HG03103 (cell line): Measurements from ENCODE around the gene MTCL1.

ENCODE experiments used
- ATAC-seq: cut with Tn5 transposase; IDR thresholded peaks from one replicate; pipeline ENCODE4 v1.9.1; 2021; ENCODE audit warnings: low read depth; ENCODE audit not compliant: unreplicated experiment

MTCL1 gene

GRCh38 chr18:8851659-8852058 is 146.3 kb downstream of the MTCL1 start:
- ATAC-seq: no peak

GRCh38 chr18:8854550-8854949 is 149.2 kb downstream of the MTCL1 start:
- ATAC-seq: no peak

DNA sequence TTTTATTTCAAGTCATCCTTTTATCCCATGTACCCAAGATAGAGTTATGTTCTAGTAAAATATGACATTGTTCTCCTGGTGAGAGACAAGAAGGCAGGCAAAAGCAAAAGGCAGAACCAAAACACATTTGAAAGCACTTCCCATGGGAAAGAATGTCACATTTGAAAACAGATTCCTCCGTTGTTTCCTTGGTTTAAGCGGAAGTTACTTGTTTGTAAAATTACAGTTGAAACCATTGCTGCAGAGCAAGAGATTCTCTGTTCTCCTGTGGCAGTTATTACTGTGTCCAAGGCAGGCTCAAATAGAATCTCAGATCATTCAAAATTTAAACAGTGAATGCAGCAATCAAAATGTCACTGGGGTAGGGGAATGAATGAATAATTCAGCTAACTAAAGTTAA is 149.6 kb downstream of the MTCL1 start:
- no peak for ATAC-seq

DNA sequence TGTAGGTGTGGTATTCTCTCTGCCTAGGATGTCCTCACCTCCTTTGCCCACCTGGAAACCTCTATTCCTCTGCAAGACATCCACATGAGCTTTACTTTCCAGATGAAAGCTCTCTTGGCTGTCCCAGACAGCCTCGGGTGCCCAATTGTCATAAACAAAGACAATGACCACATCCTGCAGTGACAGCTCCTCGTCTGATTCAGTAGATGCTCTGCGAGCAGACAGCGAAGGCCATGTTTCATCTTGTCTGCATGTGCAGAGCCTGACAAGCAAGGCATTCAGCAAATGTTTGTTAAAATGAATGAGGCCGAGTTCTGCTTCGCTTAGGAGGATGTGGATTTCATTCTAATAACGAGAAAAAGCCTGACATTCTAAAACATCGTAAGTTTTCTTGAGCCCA is 150.9 kb downstream of the MTCL1 start:
- no peak for ATAC-seq

- ATAC-seq: no peak
Observed at GRCh38 chr18:8856769-8857393, 151.5 kb downstream of the MTCL1 start.

- no peak for ATAC-seq
Observed at GRCh38 chr18:8857806-8858205, 152.4 kb downstream of the MTCL1 start.

GRCh38 chr18:8858888-8859511 is 153.6 kb downstream of the MTCL1 start:
- ATAC-seq: no peak

GRCh38 chr18:8860845-8861642 is 155.7 kb downstream of the MTCL1 start:
- no peak for ATAC-seq

DNA sequence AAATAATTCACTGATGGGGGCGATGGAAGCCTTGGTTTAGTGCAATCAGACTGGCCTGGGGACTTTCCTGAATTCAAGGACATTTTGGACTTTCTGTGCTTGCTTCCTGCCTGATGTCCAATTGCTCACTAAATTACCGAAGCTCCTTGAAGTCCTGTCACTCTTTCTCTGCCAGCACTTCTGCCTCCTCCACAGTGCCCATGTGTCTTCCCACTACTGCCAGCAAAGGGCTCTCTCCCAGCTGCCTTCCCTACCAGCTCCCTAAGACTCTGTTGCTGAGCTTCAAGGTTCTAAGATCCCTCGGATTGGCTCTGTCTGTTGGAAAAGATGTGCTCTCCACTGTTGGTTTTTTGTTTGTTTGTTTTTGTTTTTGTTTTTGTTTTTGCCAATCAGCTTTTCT is 158.1 kb downstream of the MTCL1 start:
- no peak for ATAC-seq

GRCh38 chr18:8865934-8866333 is 160.6 kb downstream of the MTCL1 start:
- no peak for ATAC-seq

- no peak for ATAC-seq
Observed at GRCh38 chr18:8866679-8867078, 161.3 kb downstream of the MTCL1 start.

GRCh38 chr18:8868276-8868675 is 162.9 kb downstream of the MTCL1 start:
- ATAC-seq: no peak

DNA sequence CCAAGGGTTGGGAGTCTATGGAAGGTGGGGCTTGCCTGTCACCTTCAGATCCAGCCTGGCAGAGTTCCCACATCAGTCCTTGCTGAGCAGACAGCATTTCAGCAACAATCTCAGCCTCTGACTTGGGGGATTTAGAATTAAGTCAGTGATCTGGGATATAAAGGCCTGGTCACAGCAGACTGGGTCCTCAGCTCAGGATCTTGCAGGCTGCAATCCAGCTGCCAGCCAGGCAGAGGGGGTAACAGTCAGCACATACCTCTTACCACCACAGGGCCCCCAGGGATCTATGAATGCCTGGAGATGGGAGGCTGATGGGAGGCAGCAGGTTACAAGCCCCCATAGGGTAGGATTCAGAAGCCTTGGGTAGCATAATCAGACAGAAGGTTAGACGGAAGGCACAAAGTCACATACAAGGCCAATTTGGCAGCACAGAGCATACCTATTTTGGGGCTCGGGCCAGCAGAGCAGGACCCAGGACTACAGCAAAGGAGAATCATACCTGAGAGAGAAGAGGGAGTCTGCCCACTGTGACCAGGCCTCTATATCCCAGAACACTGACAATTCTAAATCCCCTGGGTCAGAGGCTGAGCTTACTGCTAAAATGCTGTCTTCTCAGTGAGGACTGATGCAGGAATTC is 163.5 kb downstream of the MTCL1 start:
- ATAC-seq: no peak

- no peak for ATAC-seq
Observed at GRCh38 chr18:8869696-8870095, 164.3 kb downstream of the MTCL1 start.

- ATAC-seq: no peak
Observed at GRCh38 chr18:8870528-8870927, 165.2 kb downstream of the MTCL1 start.

DNA sequence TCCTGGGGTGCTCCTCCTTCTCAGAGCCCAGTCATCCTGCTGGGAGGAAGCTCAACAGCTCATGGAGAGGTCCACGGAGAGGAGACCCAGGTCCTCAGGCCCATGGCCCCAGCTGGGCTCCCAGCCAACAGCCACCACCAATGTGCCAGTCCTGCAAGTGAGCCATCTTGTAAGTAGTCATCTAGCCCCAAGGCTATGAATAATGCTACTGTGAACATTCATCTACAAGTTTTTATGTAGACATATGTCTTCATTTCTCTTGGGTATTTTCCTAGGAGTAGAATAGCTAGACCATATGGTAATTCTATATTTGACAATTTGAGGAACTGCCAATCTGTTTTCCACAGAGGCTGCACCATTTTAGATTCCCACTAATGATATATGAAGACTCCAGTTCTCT is 166.1 kb downstream of the MTCL1 start:
- ATAC-seq: no peak

GRCh38 chr18:8874872-8875271 is 169.5 kb downstream of the MTCL1 start:
- ATAC-seq: no peak

DNA sequence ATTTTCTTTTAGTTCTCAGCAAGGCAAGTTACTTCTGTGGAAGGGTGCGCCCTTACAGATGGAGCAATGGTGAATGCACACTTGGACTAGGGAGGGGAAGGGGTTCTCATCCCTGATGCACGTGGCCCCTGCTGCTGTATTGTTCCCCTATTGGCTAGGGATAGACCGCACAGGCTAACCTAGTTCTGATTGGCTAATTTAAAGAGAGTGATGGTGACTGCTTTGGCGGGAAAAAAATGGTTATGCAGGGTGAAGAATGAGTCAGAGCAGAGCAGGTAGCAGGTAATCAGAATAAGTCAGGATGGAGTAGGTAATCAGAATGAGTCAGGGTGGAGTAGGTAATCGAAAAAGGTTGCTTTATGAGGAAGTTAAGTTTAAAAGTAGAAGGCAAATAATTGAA is 171.5 kb downstream of the MTCL1 start:
- ATAC-seq: no peak

DNA sequence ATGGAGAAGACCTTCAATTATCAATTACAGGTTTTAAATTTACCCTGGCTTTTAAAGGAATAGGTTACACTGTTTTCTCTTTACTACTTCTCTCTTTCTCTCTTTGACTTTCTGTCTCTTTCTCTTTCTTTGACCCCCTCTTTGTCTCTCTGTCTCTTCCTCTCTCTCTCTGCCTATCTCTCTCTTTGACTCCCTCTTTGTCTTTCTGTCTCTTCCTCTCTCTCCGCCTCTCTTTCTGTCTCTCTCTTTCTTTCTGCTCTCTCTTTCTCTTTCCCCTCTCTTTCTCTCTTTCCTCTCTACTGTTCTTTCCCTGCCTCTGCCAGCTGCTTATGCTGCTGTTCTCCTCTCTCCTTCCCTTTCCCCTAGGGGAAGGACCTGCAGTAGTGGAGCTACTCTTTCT is 175.7 kb downstream of the MTCL1 start:
- no peak for ATAC-seq
